NCI-H524 treated with DMSO at 0.1 percent for 48 hours (cell line): Measurements from ENCODE around the gene ARCN1.
"Not testable (repeated sequence)": the region's sequence is repeated elsewhere in the genome, so short reads cannot be mapped to it uniquely, and the experiment has no call there.

ENCODE experiments used
- DNase-seq: peaks from one replicate; lab custom pipeline; 2025; lab: John Stamatoyannopoulos, UW

Gene ARCN1

DNA sequence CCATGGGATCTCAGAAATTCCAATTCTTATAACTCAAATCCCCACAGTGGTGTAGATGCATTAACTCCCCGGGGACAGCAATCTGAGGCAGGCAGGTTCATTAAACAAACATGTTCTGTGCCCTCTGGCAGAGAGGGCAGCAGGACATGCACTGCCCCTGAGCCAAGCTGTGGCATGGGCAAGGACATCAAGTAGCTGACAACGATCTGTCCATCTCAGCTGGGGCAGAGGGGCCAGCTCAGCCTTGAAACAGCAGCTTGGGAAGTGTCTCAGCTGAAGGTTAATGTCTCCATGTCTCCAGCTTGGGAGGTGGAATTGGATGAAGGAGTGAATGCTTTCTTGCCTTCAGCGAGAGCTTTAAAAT, 27.6 kb upstream of the ARCN1 start:
- no peak for DNase-seq

DNA sequence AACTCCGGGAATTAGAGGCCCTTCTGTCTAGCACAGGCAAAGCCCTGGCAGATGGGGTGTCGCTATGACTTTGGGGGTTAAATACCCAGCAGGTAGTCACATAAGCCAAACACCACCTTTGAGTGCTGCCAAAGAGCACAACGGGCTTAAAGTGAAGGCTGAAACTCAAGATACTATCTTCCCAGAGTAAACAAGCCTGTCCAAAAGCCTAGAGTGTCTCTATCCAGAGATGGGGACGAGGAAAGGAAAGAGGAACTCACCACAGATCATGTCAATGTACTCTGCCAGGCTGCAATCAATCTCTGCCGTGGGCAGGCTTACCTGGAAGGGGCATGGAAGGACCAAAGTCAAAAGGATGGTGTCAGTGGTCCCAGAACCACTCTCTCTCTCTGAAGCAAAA, 26.7 kb upstream of the ARCN1 start:
- DNase-seq = no peak

DNA sequence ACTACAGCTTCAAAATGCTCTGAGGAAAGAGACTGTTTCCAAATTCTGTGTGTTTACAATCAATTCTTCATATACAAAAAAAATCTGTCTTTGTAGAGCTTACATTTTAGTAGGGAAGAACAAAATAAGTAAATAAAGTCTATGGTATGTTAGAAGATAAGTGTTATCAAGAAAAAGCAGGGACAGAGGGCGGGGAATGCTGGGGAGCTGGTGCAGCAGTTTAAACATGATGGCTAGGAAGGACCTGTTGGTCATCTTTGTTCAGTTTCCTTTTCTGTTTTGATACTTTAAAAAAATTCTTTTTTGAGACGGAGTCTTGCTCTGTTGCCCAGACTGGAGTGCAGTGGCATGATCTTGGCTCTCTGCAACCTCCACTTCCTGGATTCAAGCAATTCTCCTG, 25.1 kb upstream of the ARCN1 start:
- no peak for DNase-seq

DNA sequence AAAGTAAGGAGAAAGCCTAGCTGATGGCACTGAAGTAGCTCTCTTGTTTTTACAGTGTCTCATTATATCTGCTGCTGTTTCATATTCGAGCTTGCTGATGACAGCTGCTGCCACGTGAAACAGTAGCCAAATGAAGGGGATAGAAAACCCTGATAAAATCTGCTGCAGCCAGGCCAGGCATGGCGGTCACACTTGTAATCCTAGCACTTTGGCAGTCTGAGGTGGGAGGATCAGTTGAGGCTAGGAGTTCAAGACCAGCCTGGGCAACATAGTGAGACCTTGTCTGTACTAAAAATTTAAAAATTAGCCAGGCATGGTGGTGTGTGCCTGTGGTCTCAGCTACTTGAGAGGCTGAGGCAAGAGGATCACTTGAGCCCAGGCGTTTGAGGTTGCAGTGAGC, 19.9 kb upstream of the ARCN1 start:
- DNase-seq = no peak

DNA sequence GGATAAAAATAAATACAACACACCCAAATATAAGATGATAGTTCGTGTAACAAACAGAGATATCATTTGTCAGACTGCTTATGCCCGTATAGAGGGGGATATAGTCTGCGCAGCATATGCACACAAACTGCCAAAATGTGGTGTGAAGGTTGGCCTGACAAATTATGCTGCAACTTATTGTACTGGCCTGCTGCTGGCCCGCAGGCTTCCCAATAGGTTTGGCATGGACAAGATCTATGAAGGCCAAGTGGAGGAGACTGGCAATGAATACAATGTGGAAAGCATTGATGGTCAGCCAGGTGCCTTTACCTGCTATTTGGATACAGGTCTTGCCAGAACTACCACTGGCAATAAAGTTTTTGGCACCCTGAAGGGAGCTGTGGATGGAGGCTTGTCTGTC, 11.4 kb upstream of the ARCN1 start:
- DNase-seq = no peak

DNA sequence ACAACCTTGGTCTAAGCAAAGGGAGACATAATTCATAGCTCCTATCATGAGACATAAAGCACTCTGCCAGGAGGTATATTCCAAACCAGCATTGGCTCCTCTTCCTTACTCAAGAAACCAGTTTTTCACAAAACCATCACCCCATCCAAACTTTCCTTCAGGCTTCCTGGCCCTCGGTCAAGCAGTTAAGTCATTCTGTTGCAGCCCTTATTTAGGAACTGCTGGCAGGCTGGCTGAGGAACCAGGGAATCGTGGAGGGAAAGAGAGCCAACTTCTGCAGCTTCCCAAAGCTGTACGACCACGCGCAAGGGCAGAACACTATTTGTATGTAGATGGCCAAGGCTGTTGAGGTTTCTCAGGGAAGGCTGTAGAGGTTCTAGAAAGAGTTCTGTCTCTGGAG, 7.2 kb upstream of the ARCN1 start:
- DNase-seq = no peak

DNA sequence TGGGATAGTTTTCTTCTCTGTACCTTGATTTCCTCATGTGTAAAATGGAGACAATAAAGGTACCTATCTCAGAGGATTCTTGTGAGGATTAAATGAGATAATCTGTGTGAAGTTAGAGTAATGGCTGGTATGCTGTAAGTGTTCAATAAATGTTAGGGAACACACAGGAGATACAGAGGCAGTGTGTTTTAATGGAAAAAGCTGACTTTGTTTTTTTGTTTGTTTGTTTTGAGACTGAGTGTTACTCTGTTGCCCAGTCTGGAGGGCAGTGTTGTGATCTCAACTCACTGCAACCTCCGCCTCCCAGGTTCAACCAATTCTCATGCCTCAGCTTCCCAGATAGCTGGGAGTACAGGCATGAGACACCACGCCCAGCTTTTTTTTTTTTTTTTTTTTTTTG, 2.5 kb upstream of the ARCN1 start:
- DNase-seq = no peak

DNA sequence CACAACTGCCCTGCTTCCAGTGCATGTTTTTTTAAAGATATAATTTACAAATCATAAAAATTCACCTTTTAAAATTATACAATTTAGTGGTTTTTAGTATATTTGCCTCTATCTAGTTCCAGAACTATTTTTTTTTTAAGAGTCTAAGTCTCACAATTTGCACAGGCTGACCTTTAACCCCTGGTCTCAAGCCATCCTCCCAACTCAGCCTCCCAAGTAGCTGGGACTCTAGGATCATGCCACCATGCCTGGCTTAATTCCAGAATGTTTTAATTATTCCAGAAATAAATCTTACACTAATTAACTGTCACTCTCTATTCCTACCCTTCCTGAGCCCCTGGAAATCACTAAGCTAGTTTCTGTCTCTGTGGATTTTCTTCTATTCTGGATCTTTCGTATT, 1.4 kb upstream of the ARCN1 start:
- no peak for DNase-seq

DNA sequence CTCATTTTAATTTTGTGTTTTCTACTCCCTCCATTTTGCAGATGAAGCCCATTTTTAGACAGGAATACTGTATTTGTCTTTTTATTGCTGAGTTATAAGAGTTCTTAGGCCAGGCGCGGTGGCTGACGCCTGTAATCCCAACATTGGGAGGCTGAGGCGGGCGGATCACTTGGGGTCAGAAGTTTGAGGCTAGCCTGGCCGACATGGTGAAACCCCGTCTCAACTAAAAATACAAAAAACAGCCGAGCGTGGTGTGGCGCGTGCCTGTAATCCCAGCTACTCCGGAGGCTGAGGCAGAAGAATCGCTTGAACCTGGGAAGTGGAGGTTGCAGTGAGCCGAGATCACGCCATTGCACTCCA, 528 bp upstream of the ARCN1 start:
- DNase-seq = not testable (repeated sequence)

DNA sequence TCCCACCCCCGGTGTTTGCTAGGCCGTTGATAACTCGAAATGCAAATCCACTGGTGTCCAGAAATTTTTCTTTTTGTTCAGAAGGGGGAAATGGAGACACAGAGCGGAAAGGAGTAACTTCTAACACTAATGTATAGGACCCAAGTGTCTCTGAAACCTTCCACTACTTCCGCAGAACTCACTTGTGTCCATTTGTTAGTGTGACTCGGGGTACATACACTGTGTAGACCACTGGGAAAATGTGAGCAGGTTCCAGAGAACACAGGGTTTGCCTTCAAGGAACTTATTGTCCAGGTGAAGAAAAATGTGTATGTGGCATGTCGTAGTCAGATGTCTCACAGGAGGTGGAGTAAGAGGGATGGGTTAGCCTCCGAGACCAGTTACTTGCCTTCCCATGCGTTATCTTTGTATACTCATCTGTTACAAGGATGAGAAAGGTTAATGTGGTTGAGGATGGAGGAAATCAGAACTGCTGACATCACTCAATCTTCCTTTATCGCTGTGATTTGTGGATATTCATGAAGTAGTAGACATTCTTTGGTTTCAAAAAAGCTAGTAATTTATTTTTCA, 857 bp downstream of the ARCN1 start:
- DNase-seq = no peak

DNA sequence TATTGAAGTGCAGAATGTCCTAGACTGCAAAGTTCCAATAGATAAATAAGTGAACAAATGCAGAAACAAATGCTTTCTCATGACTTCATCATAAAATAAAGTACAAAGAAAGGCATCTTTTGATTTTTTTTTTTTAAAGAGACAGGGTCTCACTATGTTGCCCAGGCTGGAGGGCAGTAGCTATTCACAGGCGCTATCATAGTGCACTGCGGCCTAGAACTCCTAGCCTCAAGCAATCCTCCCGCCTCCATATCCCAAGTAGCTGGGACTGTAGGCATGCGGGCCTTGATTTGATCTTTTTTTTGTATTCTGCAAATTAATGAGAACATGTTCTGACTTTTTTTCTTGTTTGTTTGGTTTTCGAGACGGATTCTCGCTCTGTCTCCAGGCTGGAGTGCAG, 2.4 kb downstream of the ARCN1 start:
- no peak for DNase-seq

DNA sequence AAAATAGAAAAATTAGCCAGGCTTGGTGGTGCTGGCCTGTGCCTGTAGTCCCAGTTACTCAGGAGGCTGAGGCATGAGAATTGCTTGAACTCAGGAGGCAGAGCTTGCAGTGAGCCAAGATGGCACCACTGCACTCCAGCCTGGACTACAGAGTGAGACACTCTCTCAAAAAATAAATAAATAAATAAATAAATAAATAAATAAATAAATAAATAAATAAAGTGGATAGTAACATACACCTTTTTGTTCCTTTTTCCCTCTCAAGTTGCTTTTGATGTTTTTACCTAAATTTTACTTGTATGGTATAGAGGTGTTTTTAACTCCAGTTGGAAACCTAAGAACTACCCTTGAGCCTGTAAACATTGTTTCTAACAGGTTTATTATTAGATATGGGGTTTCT, 5.8 kb downstream of the ARCN1 start:
- DNase-seq = not testable (repeated sequence)

DNA sequence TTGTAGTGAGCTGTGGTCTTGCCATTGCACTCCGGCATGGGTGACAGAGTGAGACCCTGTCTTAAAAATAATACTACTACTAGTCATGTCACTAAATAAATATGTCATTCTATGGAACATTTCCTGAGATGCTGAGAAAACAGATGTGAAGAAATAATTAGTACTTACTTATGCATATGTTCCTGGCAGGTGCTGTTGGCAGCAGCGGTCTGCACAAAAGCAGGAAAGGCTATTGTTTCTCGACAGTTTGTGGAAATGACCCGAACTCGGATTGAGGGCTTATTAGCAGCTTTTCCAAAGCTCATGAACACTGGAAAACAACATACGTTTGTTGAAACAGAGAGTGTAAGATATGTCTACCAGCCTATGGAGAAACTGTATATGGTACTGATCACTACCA, 8.8 kb downstream of the ARCN1 start:
- no peak for DNase-seq

DNA sequence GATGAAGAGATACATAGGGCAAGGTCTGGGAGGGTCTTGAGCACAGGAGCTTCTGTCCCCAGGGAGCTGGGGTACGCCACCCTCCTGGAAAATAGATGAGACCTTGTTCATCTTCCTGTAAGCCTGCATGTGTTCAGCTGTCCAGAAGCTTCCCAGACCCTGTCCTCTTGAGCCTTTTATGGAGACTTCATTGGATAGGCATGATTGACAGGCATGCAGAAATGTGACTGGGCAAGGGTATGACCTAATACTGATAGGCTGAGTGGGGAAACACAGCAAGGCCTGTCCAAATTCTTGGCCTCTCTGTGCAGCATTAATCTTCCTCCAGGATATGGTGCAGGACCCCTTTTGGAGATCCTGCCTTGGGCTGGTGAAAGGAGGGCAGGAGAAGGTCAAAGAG, 15.7 kb downstream of the ARCN1 start:
- no peak for DNase-seq

DNA sequence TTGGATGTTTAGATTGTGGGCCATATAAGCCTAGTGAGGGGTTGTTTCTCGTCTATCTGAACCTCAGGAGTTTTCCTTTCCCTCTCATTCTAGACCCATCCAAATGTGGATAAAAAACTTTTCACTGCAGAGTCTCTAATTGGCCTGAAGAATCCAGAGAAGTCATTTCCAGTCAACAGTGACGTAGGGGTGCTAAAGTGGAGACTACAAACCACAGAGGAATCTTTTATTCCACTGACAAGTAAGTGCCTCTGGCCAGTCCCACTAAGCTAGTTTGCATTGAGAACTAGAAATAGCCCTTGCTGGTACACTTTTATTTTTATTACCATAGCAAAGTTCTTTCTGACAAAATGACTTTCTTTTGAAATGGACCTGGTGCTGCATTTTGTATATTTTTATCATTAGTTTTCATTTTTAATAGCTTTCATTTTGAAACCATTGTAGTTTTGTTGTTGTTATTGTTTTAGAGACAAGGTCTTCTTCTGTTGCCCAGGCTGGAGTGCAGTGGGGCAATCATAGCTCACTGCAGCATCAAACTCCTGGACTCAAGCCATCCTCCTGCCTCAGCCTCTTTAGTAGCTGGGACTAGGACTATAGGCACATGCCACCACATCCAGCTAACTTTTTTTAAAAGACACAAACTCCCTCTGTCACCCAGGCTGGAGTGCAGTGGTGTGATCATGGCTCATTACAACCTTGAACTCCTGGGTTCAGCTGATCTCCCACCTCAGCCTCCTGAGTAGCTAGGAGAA, 20.6 kb downstream of the ARCN1 start:
- no peak for DNase-seq

DNA sequence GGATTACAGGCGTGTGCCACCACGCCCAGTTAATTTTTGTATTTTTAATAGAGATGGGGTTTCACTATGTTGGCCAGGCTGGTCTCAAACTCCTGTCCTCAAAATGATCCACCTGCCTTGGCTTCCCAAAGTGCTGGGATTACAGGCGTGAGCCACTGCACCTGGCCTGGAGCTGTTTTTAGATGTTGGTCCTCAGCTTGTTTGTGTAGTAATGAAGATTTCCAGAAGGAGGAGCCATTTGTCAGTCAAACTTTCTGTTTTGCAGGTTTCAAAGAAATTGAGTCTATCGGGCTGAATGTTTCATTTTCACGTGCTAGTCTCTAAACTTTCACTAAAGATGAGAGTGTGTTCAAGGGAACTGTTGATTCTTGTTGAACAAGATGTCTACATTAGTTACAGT, 22.8 kb downstream of the ARCN1 start:
- DNase-seq = not testable (repeated sequence)

DNA sequence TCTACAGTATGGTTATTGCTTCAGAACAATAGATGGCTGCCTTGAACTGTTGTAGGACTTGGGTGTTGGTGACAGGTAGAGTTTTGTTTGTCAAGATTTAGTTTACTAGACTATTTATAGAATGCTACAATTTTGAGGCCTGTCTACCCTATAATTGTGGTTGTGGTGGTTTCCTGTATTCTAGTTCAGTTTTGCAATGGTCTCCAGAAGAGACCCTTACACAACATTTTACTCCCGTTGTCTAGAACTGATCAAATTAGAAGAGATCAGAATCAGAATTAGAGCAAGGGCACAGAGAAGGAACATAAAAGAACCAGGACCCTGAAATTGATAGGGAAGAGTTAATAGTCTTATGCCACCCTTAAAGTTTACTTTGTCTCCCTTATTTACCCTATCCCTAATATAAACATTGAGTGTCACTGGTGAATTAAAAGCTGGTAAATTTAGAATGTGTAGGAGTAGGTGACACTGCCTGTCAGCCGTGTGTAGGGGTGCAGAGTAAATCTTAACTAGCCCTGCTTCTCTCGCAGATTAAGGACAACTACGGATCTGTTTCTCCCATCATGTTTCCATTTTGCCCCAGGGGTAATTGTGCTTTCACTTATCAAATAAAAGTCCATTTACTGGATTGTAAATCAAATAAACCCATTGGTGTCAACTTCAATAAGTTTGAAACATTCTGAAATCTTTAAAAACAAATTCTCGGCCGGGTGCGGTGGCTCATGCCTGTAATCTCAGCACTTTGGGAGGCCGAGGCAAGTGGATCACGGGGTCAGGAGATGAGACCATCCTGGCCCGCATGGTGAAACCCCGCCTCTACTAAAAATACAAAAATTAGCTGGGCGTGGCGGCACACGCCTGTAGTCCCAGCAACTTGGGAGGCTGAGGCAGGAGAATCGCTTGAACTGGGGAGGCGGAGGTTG, 24.3 kb downstream of the ARCN1 start:
- no peak for DNase-seq

DNA sequence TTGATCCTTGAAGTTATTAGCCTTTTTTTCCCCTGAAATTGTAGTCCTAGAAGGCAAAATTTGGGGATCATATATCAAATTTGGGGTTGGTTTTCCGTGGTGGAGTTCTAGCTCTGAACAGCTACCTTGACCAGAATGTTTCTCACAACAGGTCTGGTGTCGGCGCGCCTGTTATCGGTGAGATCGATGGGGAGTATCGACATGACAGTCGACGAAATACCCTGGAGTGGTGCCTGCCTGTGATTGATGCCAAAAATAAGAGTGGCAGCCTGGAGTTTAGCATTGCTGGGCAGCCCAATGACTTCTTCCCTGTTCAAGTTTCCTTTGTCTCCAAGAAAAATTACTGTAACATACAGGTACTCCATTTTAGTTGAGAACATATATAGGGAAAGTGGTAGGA, 25.3 kb downstream of the ARCN1 start:
- no peak for DNase-seq

DNA sequence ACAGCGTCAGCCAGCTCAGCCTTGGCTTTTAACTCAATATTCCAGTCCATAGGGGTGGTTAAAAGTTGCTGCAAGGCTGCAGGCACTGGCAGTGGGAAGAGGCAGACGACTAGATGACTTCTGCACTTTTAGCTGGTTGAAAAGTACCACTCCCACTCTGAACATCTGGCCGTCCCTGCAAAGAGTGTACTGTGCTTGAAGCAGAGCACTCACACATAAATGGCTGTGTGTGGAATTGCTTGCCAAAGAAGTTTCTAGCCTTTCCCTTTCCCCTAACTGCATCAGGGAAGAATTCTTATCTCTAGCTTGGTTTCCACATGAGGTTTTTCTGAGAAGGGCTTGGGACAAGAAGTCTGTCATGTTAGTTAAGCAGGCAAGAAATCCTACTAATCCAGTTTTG, 30.1 kb downstream of the ARCN1 start:
- no peak for DNase-seq

DNA sequence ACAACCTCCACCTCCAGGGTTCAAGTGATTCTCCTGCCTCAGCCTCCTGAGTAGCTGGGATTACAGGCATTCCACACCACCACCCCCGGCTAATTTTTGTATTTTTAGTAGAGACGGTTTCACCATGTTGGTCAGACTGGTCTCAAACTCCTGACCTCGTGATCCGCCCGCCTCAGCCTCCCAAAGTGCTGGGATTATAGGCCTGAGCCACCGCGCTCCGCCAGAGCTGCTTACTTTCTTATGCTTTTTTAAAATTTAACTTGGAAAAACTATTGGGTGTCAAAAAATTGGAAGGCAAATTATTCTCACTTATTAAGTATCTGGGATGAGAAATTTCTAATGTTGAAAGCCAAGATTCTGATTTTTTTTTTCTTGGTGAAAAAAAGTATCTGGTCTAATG, 31.5 kb downstream of the ARCN1 start:
- DNase-seq = not testable (repeated sequence)

DNA sequence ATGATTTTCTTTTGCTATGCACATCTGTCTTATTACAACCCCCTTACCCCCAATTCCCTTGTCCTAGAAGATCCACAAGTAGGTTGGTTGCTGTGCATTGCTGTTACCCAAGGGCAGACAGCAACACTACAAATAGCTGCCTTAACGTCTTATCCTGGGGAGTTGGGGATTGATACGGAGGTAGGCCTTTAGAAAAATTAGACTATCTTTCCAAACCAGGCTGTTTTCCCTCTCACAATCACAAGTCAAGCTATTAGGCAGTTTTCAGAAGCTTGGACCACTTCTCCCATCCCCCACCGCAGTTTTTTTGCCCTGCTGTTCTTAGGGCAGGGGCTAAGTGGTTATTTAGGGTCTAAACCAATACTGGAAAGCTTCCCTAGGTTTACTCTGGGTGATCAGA, 32.4 kb downstream of the ARCN1 start:
- DNase-seq = no peak

DNA sequence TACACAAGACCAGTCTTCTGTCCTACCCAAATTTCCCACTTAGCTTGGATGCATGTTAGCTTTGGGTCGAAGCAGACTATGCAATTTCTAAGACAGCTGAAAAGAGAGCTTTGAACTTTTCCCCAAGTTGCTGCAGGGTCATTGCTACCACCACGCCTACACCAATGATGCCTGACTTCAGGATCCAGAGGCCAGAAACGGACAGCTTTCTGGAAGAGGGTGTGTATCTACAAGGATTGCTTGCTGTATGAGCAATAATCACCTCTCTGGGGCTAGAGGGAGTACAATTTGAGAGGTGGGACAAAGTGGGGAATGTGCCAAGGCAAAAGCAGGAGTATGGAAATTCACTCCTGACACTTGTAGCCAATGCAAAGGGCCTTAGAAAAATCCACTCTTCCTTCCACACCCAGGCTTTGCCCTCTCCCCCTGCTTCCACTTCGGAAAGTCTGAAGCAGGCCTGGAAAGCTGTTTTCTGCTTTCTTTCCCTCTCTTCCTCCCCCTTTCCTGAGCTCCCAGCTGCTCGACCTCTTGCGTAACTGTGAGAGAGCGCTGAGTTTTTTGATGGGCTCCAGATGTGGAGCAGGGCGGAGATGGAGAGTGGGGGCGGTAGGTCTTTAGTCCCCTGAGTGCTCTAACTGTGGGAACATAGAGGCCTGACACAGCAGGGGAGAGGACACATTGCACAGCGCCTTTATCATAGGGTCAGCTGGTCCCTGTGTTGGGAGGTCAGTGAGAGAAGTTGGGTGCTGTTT, 33.1 kb downstream of the ARCN1 start:
- no peak for DNase-seq
